Measurements from ENCODE around the gene SAT1. TPM values are rescaled to one million over a fixed set of nuclear protein-coding genes. Genes with fewer than 3 reads are reported as not detected.

SAT1 gene
- total RNA-seq, 1 experiment from 2014 or later, result 55.2 TPM

DNA sequence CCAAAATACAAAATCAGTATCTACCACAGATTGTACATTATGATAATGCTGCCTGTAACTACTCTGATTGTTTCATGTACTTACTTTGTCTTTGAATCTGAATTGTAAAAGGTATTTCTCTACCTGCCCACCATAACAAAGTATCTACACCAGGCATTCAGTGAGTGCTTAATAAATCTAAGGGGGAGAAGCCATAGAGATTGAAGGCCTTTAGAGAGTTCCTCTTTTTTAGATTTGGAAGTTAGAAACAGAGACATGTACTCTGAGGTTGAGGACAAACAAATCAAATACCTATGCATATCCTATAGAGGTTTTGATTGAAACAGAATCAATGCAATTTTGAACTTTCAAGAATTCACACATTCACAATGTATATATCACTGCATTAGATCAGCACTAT is 42.7 kb downstream of the SAT1 start:
- Histone ChIP-seq H3K27me3 (ENCODE audit: insufficient read depth, low read length) (no peaks in the 10 kb centered on the region), H3K56ac (ENCODE audit: insufficient read length, low read depth, low read length) (no peak overlapping the region), H4K5ac (ENCODE audit: insufficient read length, low read depth, low read length) (no peak overlapping the region), H4K20me1 (ENCODE audit: control insufficient read depth, insufficient read depth, insufficient read length) (no peaks in the 10 kb centered on the region), H3K27ac (ENCODE audit: insufficient read length, low read depth, low read length) (no peak overlapping the region), H3K4me1 (ENCODE audit: insufficient read depth, low read length) (no peaks in the 10 kb centered on the region), H3K23me2 (ENCODE audit: insufficient read length, low read depth, low read length, poor library complexity, severe bottlenecking) (no peaks in the 10 kb centered on the region), H3K23ac (ENCODE audit: insufficient read length, low read depth, low read length) (no peak overlapping the region), H3T11ph (ENCODE audit: low read length) (no peak overlapping the region), H3K79me1 (ENCODE audit: insufficient read depth, low read depth, low read length, poor library complexity, severe bottlenecking) (no peaks in the 10 kb centered on the region), H2BK5ac (ENCODE audit: insufficient read length, low read length) (no peak overlapping the region), H3K18ac (ENCODE audit: insufficient read length, low read depth, low read length) (no peak overlapping the region), H3K79me2 (ENCODE audit: insufficient read depth, low read length) (no peaks in the 10 kb centered on the region), H4K91ac (ENCODE audit: insufficient read length, low read depth, low read length) (no peak overlapping the region), H2BK15ac (ENCODE audit: low read depth, low read length) (no peak overlapping the region), H3K4ac (ENCODE audit: low read depth, low read length) (no peak overlapping the region), H3K9ac (ENCODE audit: extremely low read depth, insufficient read length, low read length) (no peak overlapping the region), H2BK120ac (ENCODE audit: low read depth, low read length, poor library complexity, severe bottlenecking) (no peak overlapping the region), H2AK5ac (ENCODE audit: insufficient read length, low read length) (no peak overlapping the region), H2BK12ac (ENCODE audit: insufficient read length, low read depth, low read length) (no peak overlapping the region), H2AFZ (ENCODE audit: low read length) (no peak overlapping the region), H3K4me2 (ENCODE audit: insufficient read depth, insufficient read length, low read length) (no peak overlapping the region), H4K8ac (replicated peaks; ENCODE audit: insufficient read length, low read depth, low read length) (no peak overlapping the region), H3K14ac (ENCODE audit: insufficient read depth, low read length) (no peak overlapping the region), H2BK20ac (ENCODE audit: low read depth, low read length, poor library complexity, severe bottlenecking) (no peak overlapping the region), H3K9me3 (ENCODE audit: control insufficient read depth, low read depth, low read length) (no peaks in the 10 kb centered on the region)
- Mint-ChIP-seq H3K36me3 (ENCODE audit: insufficient read depth in 1 of 3, low read depth in 3 of 3) (no peaks in the 10 kb centered on the region; a peak in 1 of 7 replicates), H3K4me1 (no peaks in the 10 kb centered on the region), H3K9me3 (no peaks in the 10 kb centered on the region), H3K27ac (no peak overlapping the region), H3K4me3 (no peak overlapping the region), H3K27me3 (ENCODE audit: low read depth) (no peaks in the 10 kb centered on the region)
- DNase-seq, result no peak
- TF ChIP-seq, protein P1, sequence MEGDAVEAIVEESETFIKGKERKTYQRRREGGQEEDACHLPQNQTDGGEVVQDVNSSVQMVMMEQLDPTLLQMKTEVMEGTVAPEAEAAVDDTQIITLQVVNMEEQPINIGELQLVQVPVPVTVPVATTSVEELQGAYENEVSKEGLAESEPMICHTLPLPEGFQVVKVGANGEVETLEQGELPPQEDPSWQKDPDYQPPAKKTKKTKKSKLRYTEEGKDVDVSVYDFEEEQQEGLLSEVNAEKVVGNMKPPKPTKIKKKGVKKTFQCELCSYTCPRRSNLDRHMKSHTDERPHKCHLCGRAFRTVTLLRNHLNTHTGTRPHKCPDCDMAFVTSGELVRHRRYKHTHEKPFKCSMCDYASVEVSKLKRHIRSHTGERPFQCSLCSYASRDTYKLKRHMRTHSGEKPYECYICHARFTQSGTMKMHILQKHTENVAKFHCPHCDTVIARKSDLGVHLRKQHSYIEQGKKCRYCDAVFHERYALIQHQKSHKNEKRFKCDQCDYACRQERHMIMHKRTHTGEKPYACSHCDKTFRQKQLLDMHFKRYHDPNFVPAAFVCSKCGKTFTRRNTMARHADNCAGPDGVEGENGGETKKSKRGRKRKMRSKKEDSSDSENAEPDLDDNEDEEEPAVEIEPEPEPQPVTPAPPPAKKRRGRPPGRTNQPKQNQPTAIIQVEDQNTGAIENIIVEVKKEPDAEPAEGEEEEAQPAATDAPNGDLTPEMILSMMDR (conservative IDR thresholded peaks at IDR 0.05), result no peak

Measured in H9 (cell line).